ENCODE results near the gene ANTXR1. TPM values are rescaled to one million over a fixed set of nuclear protein-coding genes. Genes with fewer than 3 reads are reported as not detected.
A peak's percentile ranks its signal among the peaks of the same experiment; 100 is the strongest.

Gene ANTXR1
- total RNA-seq, 3 donors from 2014 or later (not counting 1 experiment from before 2014, with no cell fraction given), result not detected

DNA sequence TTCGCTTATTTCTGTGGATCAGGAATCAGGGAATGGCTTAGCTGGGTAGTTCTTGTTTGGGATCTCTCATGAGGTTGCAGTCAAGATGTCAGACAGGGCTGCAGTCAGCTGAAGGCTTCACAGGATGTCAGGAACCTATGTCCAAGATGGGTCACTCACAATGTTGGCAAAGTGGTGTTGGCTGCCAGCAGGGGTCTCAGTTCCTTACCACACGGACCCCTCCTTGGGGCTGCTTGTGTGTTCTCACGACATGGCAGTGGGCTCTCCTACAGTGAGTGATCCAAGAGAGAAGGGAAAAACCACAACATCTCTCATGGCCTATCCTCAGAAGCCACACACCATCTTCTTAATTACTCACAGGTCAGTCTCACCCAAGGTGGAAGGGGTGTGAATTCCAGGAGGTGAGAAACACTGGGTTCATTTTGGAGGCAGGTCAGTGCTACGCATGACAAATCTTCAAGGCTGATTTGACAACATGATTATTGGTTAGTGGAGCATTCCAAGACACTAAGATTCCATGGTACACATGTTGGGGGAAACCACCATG is 1.3 kb upstream of the ANTXR1 start:
- no peak for ATAC-seq
- intact Hi-C loops (cut with micrococcal nuclease), result no loop called here
- H3K27ac Mint-ChIP-seq, result no peak overlapping the region

DNA sequence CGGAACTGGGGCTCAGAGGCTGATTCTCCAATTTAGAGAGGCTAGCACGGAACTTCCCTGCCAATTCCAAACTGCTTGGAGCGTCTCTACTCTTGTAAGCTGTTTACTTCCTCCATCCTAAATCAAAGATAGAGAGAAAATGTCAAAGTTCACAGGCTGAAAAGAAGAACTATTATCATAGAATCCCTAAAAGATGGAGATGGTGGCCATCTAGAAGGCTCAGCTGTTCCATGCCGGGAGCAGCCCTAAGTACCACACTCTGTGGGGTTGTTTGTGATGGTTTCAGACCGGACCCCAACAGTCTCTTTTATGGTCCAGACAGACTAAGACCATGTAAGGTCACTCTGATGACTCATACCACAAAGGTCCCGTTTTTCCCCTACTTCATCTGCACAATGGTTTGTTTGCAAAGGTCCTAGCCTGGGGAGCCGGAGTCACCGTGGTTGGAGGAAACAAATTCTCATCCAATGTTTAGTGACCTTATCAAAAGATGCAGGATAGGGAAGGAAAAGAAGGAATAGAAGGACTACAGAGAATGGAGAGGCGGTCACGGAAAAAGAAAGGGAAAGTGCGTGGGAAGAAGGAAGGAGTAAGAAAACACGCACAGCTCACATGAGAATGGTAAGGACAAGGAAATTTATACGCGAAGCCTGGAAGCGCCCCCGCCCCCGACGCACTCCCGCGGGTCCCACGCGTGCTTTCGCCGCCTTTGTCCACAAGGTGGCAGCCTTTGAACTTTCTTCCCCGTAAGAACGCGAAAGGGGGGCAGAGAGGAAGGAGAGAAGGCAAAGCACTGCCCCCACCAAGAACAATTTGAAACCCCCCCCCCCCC is 453 bp upstream of the ANTXR1 start:
- Histone ChIP-seq H3K4me1 (ENCODE audit: control insufficient read depth, insufficient read depth, low read length) (peaks cover 20% of the 10 kb centered on the region), H3K27me3 (ENCODE audit: control insufficient read depth, insufficient read depth, low read length) (peaks cover 41% of the 10 kb centered on the region), H3K9me3 (ENCODE audit: control insufficient read depth, insufficient read depth, low read length) (no peaks in the 10 kb centered on the region), H3K4me3 (ENCODE audit: low read length) (peak overlapping the region; percentile 42), H3K27ac (ENCODE audit: low read length) (no peak overlapping the region), H3K36me3 (ENCODE audit: control insufficient read depth, insufficient read depth, low read length) (no peaks in the 10 kb centered on the region)
- intact Hi-C loops (cut with micrococcal nuclease), result no loop called here
- Mint-ChIP-seq H3K27ac (peak overlapping the region in 1 of 2 donors; percentile 49), H3K36me3 (no peaks in the 10 kb centered on the region), H3K4me3 (peak overlapping the region; percentile 83), H3K4me1 (peaks cover 12 to 17% of the 10 kb centered on the region in 2 donors), H3K9me3 (no peaks in the 10 kb centered on the region), H3K27me3 (ENCODE audit: low read depth in 2 of 2) (peaks cover 35 to 42% of the 10 kb centered on the region in 2 donors)
- TF ChIP-seq, protein P1, sequence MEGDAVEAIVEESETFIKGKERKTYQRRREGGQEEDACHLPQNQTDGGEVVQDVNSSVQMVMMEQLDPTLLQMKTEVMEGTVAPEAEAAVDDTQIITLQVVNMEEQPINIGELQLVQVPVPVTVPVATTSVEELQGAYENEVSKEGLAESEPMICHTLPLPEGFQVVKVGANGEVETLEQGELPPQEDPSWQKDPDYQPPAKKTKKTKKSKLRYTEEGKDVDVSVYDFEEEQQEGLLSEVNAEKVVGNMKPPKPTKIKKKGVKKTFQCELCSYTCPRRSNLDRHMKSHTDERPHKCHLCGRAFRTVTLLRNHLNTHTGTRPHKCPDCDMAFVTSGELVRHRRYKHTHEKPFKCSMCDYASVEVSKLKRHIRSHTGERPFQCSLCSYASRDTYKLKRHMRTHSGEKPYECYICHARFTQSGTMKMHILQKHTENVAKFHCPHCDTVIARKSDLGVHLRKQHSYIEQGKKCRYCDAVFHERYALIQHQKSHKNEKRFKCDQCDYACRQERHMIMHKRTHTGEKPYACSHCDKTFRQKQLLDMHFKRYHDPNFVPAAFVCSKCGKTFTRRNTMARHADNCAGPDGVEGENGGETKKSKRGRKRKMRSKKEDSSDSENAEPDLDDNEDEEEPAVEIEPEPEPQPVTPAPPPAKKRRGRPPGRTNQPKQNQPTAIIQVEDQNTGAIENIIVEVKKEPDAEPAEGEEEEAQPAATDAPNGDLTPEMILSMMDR (IDR thresholded peaks at IDR 0.05), result peak; percentile 50
- WGBS (ENCODE audit: insufficient coverage), result 13% methylated on average over 26 of the region's 27 CpGs
- ATAC-seq, result peak; percentile 64 to 78 (median 67)
- DNase-seq, result peak; percentile 25 to 70

More for the DNA sequence above, 1.3 kb upstream of the ANTXR1 start:
- no peak overlapping the region for H3K4me3 ChIP-seq (ENCODE audit: low read length)
- H3K36me3 ChIP-seq (ENCODE audit: control insufficient read depth, insufficient read depth, low read length), result no peaks in the 10 kb centered on the region
- no peaks in the 10 kb centered on the region for H3K9me3 ChIP-seq (ENCODE audit: control insufficient read depth, insufficient read depth, low read length)
- peaks cover 12 to 17% of the 10 kb centered on the region in 2 donors for H3K4me1 Mint-ChIP-seq
- H3K36me3 Mint-ChIP-seq, result no peaks in the 10 kb centered on the region
- TF ChIP-seq, protein P1 (IDR thresholded peaks at IDR 0.05), result no peak
- H3K4me1 ChIP-seq (ENCODE audit: control insufficient read depth, insufficient read depth, low read length), result peaks cover 20% of the 10 kb centered on the region
- no peak for DNase-seq
- 81% methylated on average over 4 of the region's 4 CpGs for WGBS (ENCODE audit: insufficient coverage)
- no peaks in the 10 kb centered on the region for H3K9me3 Mint-ChIP-seq
- peak overlapping the region; percentile 83 for H3K4me3 Mint-ChIP-seq
- H3K27me3 ChIP-seq (ENCODE audit: control insufficient read depth, insufficient read depth, low read length), result peaks cover 33% of the 10 kb centered on the region
- no peak overlapping the region for H3K27ac ChIP-seq (ENCODE audit: low read length)
- peaks cover 29 to 36% of the 10 kb centered on the region in 2 donors for H3K27me3 Mint-ChIP-seq (ENCODE audit: low read depth in 2 of 2)

DNA sequence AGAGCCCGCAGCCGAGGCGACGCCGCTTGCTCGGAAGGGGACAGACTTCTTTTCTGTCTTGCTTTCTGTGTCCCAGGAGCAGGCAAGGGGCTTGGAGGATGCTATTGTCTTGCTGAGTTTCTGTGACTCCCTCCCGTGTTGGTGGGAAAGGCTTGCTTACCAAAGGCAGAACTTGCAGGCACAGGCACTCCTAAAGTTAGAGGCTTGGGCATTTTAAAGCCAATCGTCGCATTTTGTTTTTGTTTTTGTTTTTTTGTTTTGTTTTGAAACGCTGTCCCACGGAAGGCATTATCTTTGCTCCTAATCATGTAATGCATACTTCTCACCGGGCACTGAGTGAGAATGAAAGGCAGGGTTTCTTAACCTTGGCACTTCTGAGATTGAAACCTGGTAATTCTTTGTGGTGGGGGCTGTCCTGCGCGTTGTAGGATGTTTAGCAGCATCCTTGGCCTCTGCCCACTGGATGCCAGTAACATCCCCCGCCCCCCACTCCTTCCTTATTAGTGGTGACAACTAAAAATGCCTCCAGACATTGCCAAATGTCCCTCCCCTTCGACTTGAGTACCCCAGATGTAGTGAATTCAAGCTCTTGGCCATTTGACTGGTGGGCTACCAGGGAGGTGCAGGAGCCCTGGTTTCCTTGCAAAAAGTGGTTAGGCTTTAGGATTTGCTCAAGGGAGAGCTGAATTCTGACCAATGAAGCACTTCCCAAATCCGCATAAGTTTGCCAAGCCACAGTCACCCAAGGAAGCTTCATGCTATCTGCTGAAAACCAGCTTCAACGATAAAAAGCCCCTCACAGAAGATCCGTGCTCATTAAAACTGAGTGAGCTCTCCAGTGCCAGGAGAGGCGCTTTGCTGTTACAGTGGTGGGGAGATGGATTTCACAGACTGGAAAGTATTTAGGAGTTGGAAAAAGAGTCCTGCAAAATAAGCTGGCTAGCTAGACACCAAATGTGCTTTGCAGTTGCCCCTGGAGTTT is 1.2 kb downstream of the ANTXR1 start:
- Mint-ChIP-seq H3K4me3 (peak overlapping the region; percentile 83), H3K27ac (no peak overlapping the region), H3K27me3 (ENCODE audit: low read depth in 2 of 2) (peaks cover 46 to 52% of the 10 kb centered on the region in 2 donors), H3K9me3 (no peaks in the 10 kb centered on the region), H3K4me1 (peaks cover 12 to 17% of the 10 kb centered on the region in 2 donors), H3K36me3 (no peaks in the 10 kb centered on the region)
- ATAC-seq (no peak), DNase-seq (peak in 1 of 2 donors; percentile 33)
- H3K9me3 ChIP-seq (ENCODE audit: control insufficient read depth, insufficient read depth, low read length), result no peaks in the 10 kb centered on the region
- H3K4me3 ChIP-seq (ENCODE audit: low read length), result no peak overlapping the region
- peaks cover 20% of the 10 kb centered on the region for H3K4me1 ChIP-seq (ENCODE audit: control insufficient read depth, insufficient read depth, low read length)
- whole genome bisulfite sequencing (ENCODE audit: insufficient coverage), result 4% methylated on average over 20 of the region's 20 CpGs
- H3K27me3 ChIP-seq (ENCODE audit: control insufficient read depth, insufficient read depth, low read length), result peaks cover 43% of the 10 kb centered on the region
- TF ChIP-seq, protein P1 (IDR thresholded peaks at IDR 0.05), result no peak
- no peak overlapping the region for H3K27ac ChIP-seq (ENCODE audit: low read length)
- intact Hi-C loops (cut with micrococcal nuclease), result no loop called here
- no peaks in the 10 kb centered on the region for H3K36me3 ChIP-seq (ENCODE audit: control insufficient read depth, insufficient read depth, low read length)
